ENCODE results near the gene SH2D3A.

DNA sequence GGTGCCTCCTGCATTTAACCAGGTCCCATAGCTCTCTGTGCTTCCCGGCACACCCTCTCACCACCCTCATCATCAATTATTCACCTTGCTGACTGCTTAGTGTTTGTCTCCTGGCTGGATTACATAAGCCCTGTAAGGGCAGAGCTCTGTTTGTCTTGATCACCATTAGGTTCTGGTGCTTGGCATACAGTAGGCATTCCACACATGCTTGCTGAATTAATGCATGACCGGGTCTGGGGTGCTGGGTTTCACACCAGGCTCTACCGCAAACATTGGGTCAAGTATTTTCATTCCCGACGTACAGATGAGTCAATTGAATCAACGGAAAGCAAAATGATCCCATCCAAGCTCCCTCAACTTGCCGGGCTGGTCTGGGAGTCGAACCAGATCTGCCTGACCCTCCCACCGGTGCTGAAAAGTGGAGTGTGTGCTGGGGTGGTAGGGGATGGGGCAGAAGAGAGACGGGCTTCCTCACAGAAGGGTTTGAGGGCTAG, 33.8 kb upstream of the SH2D3A start:
- TF ChIP-seq, protein P1, sequence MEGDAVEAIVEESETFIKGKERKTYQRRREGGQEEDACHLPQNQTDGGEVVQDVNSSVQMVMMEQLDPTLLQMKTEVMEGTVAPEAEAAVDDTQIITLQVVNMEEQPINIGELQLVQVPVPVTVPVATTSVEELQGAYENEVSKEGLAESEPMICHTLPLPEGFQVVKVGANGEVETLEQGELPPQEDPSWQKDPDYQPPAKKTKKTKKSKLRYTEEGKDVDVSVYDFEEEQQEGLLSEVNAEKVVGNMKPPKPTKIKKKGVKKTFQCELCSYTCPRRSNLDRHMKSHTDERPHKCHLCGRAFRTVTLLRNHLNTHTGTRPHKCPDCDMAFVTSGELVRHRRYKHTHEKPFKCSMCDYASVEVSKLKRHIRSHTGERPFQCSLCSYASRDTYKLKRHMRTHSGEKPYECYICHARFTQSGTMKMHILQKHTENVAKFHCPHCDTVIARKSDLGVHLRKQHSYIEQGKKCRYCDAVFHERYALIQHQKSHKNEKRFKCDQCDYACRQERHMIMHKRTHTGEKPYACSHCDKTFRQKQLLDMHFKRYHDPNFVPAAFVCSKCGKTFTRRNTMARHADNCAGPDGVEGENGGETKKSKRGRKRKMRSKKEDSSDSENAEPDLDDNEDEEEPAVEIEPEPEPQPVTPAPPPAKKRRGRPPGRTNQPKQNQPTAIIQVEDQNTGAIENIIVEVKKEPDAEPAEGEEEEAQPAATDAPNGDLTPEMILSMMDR (IDR thresholded peaks at IDR 0.05): no peak
- TF ChIP-seq POLR2A (IDR thresholded peaks at IDR 0.05): no peak

Data from uterus (tissue), 2 donors.